Left renal pelvis (tissue), 4 donors: ENCODE measurements around the gene THAP8. TPM values are rescaled to one million over a fixed set of nuclear protein-coding genes. Genes with fewer than 3 reads are reported as not detected.

Experiments used
- DNase-seq, 4 donors: peaks; one replicate each; pipeline ENCODE4 v3.0.0-alpha.2; 2013; ENCODE audit warnings: low read depth in 4 of 4, low spot score in 3 of 4
- polyA plus RNA-seq, 4 donors: library from polyadenylated mRNA; unstranded; fragments of 120-200 nt; gene quantifications; one replicate each; pipeline ENCODE4 v1.2.1, GENCODE V29; 2013; ENCODE audit not compliant: insufficient read length in 4 of 4

THAP8 gene, protein sequence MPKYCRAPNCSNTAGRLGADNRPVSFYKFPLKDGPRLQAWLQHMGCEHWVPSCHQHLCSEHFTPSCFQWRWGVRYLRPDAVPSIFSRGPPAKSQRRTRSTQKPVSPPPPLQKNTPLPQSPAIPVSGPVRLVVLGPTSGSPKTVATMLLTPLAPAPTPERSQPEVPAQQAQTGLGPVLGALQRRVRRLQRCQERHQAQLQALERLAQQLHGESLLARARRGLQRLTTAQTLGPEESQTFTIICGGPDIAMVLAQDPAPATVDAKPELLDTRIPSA
- polyA plus RNA-seq, result 10 to 100 TPM in 2 of 4 donors, 1 to 10 TPM in 2; 6.6 to 15.0 (median 10.2) TPM

DNA sequence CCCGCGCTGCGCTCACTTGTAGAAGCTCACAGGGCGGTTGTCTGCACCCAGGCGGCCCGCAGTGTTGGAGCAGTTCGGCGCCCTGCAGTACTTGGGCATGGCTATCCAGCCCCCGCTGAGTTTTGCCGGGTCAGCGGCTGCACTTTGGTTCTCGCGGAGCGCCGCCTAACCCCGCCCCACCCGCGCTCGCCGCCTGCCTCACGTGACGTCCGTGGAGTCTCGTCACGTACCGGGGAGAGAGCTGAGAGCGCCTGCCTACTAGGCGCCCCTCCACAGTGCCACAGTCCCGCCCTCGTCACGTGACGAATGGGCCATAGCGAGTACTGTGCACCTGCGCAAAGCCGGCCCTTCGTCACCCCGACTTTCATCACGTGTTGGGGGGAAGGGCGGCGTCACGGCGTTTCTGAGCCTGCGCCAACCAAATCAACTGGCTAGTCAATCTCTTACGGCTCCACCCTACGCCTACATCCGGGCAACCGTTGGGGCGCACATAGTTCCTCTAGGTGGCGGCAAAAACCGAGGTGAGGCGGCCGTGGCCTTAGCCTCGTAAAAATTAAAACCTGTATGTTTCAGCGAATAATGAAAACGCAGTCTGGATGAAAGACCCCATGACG lies at the start of gene THAP8:
TSS of gene THAP8 (minus strand) at position 167 of the 614 bp plus-strand sequence. CDS start at position 99, 68 bp downstream.
- peak; percentile 99 for DNase-seq

DNA sequence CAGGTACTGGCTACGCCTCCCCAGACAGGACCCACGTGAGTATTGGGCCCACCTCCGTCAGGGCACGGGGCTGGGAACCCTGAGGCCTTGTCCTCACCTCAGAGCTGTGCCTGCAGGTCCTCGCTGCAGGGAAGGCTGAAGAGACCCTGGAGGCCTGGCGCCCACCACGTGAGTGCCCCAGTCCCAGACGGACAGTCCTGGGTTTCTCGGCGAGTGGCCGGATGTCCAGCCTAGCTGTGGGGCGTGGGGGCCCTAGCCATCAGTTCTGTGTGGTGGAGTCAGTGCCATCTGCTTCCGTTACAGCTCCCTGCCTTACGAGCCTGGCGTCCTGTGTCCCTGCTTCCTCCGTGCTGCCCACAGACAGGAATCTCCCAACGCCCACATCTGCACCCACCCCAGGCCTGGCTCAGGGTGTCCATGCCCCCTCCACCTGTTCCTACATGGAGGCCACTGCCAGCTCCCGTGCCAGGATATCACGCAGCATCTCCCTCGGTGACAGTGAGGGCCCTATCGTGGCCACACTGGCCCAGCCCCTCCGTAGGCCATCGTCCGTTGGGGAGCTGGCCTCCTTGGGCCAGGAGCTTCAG lies 49.0 kb upstream of the THAP8 start:
- DNase-seq, result no peak

DNA sequence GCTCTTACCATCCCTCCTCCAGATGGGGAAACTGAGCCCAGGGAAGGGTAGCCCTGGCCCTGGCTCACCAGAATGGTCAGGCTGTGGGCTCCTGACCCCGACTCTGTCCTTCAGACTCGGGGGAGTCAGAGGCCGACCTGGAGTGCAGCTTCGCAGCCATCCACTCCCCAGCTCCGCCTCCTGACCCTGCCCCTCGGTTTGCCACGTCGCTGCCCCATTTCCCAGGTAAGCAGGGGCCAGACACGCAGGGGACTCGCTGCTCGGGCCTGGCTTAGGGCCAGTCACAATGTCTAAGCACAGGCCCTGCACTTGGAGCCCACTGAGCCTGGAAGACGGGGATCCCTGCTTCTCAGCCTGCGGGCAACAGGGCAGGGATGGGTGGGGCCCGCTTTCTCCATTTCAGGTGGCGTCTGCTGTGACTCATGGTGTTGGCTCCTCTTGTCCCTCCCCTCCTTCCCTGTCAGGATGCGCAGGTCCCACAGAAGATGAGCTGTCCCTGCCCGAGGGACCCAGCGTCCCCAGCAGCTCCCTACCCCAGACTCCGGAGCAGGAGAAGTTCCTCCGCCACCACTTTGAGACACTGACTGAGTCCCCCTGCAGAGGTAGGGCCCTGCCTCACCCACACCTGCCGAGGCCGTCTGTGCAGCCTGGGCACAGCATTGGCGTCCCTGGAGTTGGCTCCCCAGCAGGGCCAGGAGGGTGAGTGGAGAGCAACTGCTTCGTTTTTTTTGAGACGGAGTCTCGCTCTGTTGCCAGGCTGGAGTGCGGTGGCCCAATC lies 47.7 kb upstream of the THAP8 start:
- no peak for DNase-seq

DNA sequence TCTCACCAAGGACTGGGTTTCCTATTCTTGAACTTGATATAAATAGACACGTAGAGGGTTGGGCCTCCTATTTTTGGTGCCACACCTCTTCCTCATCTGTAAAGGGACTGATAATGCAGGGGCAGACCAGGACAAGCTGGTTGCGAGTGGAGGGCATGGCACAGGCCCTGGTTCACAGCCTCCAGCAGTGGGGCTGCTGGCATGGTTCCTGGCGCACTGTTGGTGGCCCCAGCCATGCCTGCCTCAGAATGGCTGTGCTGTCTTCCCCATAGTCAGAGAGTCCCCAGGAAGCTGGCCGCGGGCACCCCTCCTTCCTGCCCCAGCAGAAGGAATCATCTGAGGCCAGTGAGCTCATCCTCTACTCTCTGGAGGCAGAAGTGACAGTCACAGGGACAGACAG lies 46.4 kb upstream of the THAP8 start:
- DNase-seq, result no peak

DNA sequence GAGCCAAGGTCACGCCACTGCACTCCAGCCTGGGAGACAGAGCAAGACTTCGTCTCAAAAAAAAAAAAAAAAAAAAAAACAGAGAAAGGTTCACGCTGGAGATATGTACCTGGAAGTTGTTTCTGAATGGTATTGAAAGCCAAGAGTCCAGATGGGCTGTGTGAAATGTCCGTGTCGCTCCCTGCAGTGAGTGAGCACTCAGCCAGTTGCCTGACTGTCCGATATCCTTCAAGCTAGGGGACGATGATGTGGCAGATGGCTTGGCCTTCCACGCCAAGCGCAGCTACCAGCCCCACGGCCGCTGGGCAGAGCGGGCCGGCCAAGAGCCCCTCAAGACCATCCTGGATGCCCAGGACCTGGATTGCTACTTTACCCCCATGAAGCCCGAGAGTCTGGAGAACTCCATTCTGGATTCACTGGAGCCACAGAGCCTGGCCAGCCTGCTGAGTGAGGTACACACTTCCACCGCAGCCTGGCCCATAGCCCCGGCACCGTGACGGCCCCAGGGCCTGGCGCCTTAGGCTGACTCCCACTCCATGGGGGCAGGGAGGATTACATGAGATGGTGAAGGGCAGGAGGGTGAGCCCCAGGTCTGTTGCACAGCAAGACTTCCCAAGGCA lies 45.2 kb upstream of the THAP8 start:
- no peak for DNase-seq

DNA sequence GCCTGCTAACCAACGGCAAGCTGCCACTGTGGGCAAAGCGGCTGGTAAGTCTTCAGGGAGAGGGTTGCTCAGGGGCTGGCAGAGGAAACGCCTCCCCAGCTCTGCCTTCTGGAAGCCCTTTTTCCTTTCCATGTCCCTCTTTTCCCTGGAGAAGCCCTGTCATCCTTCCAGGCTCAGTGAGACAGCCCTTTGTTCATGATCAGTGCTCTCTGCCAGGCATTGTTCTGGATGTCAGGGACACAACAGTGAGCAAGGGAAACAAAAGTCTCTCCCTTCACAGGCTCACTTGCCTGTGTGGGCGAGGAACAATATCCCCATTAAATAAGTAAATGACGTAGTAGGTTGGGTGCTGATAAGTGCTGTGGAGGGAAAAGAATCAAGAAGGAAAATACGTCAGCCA lies 43.0 kb upstream of the THAP8 start:
- DNase-seq, result no peak

DNA sequence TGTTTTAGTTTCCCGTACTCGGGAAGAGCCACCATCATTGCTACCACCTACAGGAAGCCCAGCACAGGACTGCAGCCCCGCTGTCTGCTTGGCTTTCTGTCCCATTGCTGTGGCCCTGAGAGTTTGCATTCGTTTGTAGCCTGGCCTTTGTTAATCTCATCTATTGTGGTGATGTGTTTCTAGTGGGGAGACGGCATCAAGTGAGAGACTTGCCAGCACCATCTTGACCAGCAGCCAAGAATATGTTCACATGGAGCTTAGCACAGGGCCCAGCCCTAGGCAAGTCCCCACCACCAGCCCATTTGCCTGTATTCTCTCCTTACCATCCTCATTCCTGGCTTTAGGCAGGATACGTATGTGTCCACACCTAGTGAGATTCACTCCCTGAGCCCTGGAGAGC lies 39.6 kb upstream of the THAP8 start:
- DNase-seq, result no peak

DNA sequence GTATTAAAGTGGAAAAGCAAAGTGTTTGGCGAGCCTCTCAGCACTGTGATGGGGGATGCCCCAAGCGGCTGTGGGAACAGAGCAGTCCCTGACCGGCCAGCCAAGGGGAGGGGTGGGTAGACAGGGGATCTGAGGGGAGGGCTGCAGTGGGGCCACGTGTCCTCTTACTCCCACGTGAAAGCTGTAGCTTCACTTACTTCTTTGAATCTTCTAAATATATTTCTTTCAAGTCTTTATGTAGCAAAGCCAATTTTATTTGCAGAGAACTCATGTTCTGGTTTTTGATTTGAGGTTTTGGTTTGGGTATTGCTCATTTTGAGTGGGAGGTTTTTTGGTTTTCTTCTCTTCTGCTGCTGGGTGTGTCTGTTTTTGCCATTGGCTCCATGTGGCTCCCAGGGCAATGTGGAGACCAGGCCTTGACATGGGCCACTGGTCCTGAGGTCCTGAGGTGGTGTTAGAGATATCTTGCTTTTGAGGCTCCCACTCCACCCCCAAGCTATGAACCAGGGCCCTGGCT lies 39.1 kb upstream of the THAP8 start:
- DNase-seq, result no peak

DNA sequence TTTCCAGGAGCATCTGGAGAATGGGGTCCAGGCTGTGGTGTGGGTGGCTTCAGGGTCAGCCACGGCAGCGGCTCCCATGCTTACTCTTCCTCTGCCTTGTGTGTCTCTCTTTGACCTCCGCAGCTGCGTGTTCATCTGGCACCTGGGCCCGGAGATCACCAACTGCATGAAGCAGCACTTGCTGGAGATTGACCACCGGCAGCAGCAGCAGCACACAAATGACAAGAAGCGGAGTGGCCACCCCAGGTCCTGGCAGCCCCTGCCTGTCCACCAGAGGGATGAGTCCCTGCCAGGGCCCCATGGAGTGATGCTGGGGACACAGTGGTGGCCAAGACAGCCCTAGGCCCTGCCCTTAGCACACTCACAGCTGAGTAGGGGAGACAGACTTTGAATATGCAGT lies 38.5 kb upstream of the THAP8 start:
- DNase-seq, result no peak

DNA sequence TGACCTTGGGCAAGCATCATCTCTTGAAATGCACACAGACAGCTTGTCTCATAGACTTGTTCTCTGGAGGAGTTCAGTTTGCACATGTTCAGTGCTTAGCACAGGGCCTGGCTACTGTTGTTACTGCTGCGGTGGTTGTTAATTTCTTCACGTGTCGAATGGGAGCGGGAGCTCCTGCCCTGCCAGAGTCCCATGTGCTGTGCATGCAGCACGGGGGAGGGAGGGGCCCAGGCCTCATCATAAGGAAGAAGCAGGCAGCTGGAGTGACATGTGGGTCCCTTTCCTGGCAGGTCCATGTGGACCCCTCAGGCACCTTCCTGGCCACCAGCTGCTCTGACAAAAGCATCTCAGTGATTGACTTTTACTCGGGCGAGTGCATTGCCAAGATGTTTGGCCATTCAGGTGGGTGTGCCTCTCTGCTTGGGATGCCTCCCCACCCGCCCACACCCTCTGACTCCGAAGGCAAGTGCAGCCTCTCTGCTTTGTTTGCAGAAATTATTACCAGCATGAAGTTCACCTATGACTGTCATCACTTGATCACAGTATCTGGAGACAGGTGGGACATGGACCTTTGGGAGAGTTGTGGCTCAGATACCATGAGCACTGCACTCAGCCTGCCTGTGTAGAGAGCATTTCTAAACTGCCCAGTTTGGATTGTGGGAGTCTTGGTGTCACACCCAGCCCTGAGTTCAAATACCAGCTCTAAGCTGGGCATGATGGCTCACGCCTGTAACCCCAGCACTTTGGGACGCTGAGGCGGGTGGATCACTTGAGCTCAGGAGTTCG lies 37.0 kb upstream of the THAP8 start:
- DNase-seq, result no peak

DNA sequence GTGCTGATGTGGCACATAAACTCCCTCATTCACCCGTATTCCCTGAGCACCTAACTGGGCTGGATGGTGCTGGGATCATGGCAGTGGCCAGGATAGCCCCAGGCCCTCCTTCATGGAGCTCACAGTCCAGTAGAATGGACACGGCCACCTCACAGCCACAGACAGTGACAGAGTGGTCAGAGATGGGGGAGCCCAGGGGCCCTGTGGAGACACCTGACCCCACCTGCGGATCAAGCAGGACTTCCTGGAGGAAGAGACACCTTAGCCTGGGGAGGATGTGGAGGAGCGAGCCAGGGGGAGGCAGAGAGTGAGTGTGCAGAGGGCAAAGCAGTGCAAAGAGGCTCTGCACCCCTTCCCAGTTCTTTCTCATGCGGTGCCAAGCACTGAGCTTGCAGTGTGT lies 35.8 kb upstream of the THAP8 start:
- DNase-seq, result no peak

DNA sequence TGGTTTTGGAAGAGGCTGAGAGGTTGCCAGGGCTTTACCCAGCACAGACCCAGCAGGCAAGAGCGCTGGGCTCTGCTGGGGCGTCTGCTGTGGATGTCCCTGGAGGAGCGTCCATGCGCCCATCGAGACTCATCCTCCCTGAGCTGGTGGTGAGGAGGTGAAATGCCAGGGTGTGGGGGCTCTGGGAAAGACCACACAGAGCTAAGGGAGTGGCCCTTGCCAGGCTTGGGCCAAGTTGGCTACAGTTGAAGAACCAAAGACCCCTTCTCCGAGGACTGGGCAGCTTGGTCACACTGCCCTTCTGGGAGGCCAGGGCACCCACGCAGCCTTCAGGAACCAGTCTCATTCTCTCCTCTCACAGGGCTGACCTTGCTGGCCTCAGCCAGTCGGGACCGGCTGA lies 32.2 kb upstream of the THAP8 start:
- DNase-seq, result no peak

DNA sequence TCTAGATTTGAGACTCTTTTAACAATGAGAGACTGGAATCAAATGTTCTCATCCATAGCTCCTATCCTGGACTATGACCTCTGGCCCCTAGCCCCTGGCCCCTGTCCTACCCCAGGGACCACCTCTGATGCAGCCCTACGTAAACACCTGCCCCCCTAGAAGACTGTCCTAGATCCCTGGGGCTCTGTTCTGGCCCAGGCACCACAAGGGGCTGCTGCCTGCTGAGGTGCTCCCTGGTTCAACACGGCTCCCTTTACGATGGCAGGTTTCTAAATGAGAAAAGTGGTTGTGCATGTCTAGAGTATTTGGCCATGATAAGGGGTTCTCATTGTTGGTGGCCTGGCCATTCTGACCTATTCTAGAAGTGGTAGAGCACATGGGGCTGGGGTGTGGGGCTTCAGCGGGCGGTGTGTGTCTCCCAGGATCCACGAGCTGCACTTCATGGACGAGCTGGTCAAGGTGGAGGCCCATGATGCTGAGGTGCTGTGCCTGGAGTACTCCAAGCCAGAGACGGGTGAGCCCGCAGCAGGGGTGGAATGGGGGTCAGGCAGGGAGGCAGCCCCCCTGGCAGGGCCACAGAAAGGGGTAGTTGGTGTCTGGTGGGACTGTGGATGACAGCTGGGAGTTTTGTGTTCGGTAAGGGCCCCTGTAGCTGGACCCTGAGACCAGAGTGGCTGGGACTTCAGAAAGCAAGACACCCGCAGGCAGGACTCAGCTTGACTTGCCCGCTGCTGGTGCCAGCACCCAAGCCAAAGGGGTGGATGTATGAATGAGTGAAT lies 30.3 kb upstream of the THAP8 start:
- no peak for DNase-seq

DNA sequence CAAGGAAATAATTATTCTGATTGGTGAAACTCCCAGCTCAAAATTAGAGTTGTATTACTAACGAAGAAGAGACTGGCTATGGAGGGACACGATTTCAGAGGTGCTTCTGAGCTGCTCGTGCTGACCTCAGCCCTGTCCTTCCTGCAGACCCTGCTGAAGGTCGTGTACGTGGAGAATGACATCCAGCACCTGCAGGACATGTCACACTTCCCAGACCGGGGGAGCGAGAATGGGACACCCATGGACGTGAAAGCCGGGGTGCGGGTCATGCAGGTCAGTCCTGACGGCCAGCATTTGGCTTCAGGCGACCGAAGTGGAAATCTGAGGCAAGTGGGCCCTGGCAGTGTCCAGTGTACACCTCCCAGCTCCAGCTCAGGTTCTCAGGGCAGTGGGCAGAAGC lies 28.8 kb upstream of the THAP8 start:
- DNase-seq, result no peak

DNA sequence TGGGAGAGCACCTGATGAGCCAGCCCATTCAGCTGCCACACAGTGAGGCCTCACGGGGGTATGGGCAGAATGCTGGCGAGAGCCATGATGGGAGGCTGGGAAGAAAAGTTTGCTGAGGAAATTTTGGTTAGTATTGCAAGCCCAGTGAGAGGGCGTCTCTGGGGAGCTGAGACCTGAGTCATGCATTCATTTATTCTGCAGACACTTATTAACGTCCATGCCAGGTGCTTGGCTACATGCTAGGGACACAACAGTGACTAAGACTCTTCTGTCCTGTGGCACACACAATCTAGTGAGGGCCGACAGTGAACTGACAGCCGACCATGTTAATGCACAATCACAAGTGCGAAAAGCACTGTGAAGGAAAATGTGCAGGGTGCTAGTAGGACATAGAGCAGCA lies 27.8 kb upstream of the THAP8 start:
- DNase-seq, result no peak

DNA sequence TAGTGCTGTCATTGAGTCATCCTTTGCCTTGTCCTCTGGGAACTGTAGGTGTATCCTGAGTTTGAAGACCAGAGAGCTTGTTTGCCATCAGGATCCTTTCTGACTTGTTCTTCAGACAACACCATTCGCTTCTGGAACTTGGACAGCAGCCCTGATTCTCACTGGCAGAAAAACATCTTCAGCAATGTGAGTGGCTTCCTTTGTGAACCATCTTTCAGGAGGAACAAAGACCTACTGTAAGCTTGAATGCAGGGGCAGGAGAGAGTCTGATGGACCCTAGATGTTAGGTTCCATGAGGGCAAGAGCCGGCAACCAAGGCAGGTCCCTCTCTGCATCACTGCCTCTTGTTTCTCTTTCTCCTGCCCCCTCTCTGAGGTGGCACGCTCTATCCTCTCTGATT lies 27.3 kb upstream of the THAP8 start:
- no peak for DNase-seq

DNA sequence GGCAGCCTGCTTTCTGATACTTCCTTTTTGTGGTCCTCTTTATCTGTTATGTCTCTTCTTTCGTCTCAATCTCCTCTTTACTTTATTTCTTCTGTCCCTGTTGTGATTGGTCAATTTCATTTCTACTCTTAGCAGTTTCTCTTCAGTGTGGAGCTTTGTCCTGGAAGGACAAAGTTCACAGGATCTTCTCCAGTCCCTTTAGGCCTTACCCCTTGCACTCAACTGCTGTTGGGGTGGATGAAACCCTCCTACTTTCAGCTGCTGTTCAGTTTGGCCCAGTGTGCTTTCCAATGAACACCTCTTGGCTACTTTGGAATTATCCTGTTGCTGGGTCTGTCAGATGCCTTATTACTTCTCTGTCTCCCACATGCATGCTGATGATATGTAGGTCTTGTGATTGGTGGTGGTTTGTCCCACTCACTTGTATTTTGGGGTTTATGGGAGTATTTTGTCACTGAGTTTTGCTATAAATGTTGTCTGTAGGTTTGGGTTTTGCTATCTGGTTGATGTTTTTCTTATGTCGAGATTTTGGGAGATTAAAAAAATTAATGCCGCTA lies 25.4 kb upstream of the THAP8 start:
- no peak for DNase-seq

DNA sequence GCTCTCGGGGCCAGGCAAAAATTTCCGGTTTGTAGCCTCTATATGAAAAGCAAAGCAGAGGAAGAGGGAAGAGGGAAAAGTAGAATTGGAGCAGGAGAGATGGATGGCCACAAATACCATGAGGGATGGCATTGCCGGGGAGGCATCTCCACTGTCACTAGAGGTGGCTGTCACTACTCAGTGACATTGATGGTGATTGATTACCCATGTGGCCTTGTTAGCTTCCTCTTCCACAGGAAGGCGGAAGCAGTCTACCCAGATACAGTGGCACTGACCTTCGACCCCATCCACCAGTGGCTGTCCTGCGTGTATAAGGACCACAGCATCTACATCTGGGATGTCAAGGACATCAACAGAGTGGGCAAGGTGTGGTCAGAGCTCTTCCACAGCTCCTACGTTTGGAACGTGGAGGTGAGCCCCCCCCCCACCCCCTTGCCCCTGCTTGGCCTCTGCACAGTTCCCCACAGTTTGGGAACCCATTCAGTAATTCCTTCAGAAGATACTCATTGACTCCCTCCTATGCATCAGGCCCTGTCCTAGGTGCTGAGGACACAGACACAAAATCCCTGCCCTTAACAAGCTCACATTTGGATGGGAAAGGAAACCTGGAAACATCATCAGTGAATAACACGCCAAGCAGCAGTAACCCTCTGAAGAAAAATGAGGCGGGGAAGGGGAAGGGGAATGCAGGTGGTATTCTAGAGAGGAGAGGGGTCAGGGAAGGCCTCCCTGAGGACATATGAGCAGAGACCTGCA lies 19.2 kb upstream of the THAP8 start:
- DNase-seq, result no peak
